H1 (cell line): Measurements from ENCODE around the gene JMJD1C. TPM values are rescaled to one million over a fixed set of nuclear protein-coding genes. Genes with fewer than 3 reads are reported as not detected.

ENCODE experiments used
- ASH2L ChIP-seq: fragments of 200-600, 300-600 bp; sonication (generic); IDR thresholded peaks from one replicate; pipeline ENCODE4 v1.7.1; 2017; ENCODE audit warnings: low read length
- BACH1 ChIP-seq: IDR thresholded peaks from 2 replicates; pipeline ENCODE4 v1.6.1; 2012; ENCODE audit warnings: low read length, improper control_type of control experiment
- CBX5 ChIP-seq: fragments of 300-800, 300-1000 bp; sonication (generic); IDR thresholded peaks from 2 replicates; pipeline ENCODE4 v1.7.1; 2016; ENCODE audit warnings: antibody characterized with exemption, low read length, low read depth
- CBX8 ChIP-seq: fragments of 300-800, 300-1000 bp; sonication (generic); IDR thresholded peaks from 2 replicates; pipeline ENCODE4 v1.7.1; 2016; ENCODE audit warnings: low read depth, low read length, borderline replicate concordance
- CTCF ChIP-seq, 3 experiments: IDR thresholded peaks; 1 replicate in 2 of 3; 2 replicates in 1 of 3; pipeline versions ENCODE4 v1.5.1 to v1.6.1; 2011; ENCODE audit warnings: low read length in 3 of 3, mild to moderate bottlenecking in 3 of 3, inconsistent platforms in 2 of 3, low read depth in 1 of 3, moderate library complexity in 1 of 3; ENCODE audit not compliant: insufficient read depth in 1 of 3; ENCODE audit errors: control extremely low read depth in 1 of 3
- SIRT6 ChIP-seq: IDR thresholded peaks from one replicate; pipeline ENCODE4 v1.7.1; 2012; ENCODE audit warnings: low read length, inconsistent platforms
- TAF1 ChIP-seq: IDR thresholded peaks from 2 replicates; pipeline ENCODE4 v1.6.1; 2011; ENCODE audit warnings: mild to moderate bottlenecking, low read depth, low read length
- polyA plus RNA-seq, 7 experiments: library from polyadenylated mRNA; depleted of rRNA in 3 of 7; stranded (reverse) in 5 of 7; unstranded in 2 of 7; fragments of >200 nt in 5 of 7; fragments of 200-250 nt in 2 of 7; gene quantifications; 1 replicate in 5 of 7; 2 replicates in 1 of 7; 4 replicates in 1 of 7; pipeline versions ENCODE4 v1.2.1 to v1.2.3, GENCODE V29; 2011 to 2013; ENCODE audit warnings: missing spikeins in 2 of 7, mixed read lengths in 2 of 7
- total RNA-seq: library from RNA; stranded (reverse); fragmentation: NEBNext Ultra II Directional; extraction: Animal tissue kit (Norgen Biotek cat#: 25700); gene quantifications from 2 replicates; pipeline ENCODE4 v1.2.1, GENCODE V29; 2021

The JMJD1C gene
- total and polyA plus RNA-seq, 2 of the 8 experiments (the other 6 are each of a cell fraction or from before 2014, with no cell fraction given), result 54.5 to 210 TPM

GRCh38 chr10:63197344-63198092 lies 268.3 kb downstream of the JMJD1C start (continued):
- TF ChIP-seq CBX5 (no peak), TAF1 (no peak), ASH2L (no peak), BACH1 (no peak), CBX8 (no peak), CTCF (IDR thresholded peaks at IDR 0.05; ENCODE audit: control extremely low read depth in 1 of 3, insufficient read depth in 1 of 3, low read depth in 1 of 3, low read length in 3 of 3) (no peak), SIRT6 (no peak)
